ENCODE results near the gene RUFY1. TPM values are rescaled to one million over a fixed set of nuclear protein-coding genes. Genes with fewer than 3 reads are reported as not detected.
"Not testable (repeated sequence)": the region's sequence is repeated elsewhere in the genome, so short reads cannot be mapped to it uniquely, and the experiment has no call there.

Gene RUFY1, protein sequence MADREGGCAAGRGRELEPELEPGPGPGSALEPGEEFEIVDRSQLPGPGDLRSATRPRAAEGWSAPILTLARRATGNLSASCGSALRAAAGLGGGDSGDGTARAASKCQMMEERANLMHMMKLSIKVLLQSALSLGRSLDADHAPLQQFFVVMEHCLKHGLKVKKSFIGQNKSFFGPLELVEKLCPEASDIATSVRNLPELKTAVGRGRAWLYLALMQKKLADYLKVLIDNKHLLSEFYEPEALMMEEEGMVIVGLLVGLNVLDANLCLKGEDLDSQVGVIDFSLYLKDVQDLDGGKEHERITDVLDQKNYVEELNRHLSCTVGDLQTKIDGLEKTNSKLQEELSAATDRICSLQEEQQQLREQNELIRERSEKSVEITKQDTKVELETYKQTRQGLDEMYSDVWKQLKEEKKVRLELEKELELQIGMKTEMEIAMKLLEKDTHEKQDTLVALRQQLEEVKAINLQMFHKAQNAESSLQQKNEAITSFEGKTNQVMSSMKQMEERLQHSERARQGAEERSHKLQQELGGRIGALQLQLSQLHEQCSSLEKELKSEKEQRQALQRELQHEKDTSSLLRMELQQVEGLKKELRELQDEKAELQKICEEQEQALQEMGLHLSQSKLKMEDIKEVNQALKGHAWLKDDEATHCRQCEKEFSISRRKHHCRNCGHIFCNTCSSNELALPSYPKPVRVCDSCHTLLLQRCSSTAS
- total RNA-seq (2021) (41.4 and 45.2 TPM in 2 replicates), Bru-seq, nascent RNA (percentile 70 among the genes with signal in this experiment), BruChase-seq, experiment 1, labeled RNA remaining after a 2-hour chase (percentile 70 among the genes with signal in this experiment), BruChase-seq, experiment 2, labeled RNA remaining after a 6-hour chase (percentile 76 among the genes with signal in this experiment)
- long read RNA-seq, transcript RUFY1-204 (17 exons, 2,642 nt): minor isoform, 10 of 55 reads
- long read RNA-seq, transcript RUFY1-202 (18 exons, 2,454 nt): minor isoform, 7 of 55 reads
- long read RNA-seq, transcript RUFY1-201 (18 exons, 2,646 nt): major isoform, 26 of 55 reads
- long read RNA-seq, partial matches to known transcripts: 3 of 55 reads
- long read RNA-seq, other reads (novel, unspliced or antisense): 9 of 55 reads

DNA sequence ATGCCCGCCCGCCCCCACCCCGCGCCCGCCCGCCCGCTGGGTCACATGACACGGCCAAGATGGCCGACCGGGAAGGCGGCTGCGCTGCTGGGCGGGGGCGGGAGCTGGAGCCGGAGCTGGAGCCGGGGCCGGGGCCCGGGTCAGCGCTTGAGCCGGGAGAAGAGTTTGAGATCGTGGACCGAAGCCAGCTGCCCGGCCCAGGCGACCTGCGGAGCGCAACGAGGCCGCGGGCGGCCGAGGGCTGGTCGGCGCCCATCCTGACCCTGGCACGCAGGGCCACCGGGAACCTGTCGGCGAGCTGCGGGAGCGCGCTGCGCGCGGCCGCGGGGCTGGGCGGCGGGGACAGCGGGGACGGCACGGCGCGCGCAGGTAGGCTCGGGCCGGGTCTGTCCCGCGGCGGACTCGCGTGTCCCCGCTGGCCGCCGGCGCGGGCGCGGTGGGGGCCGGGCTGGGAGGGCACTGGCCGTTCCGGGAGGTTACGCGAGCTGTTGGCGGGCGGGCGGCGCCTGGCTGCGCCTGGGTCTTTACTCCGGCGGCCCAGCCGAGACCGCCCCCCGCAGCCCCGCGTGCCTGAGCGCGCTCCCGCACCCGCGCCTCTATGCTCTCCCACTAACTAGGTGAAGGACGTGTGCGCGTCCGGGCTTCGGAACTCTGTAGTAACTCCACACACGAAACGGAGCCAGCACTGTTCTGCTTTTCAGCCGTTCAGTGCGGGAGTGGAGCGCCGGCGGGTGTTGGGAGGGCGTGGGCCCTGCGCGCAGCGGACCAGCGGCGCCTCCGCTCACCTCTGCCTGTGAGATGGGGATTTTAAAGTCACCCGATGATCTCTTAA is at the start of gene RUFY1:
RUFY1 (plus strand) TSS at position 44 of the 832 bp plus-strand sequence; CDS start at position 60, 16 bp downstream.
- peak; percentile 79 for DNase-seq (ENCODE audit: low spot score)
- H3K4me1 ChIP-seq (ENCODE audit: insufficient read depth, low read length, poor library complexity, severe bottlenecking): peaks cover 8% of the 10 kb centered on the region
- BruUV-seq (replicated peaks): no TSS peak
- no peaks in the 10 kb centered on the region for H3K36me3 ChIP-seq (ENCODE audit: insufficient read depth, low read length, poor library complexity, severe bottlenecking)
- H3K27ac ChIP-seq (ENCODE audit: low read depth, low read length, poor library complexity, severe bottlenecking): peak within 1 kb of the TSS; percentile 88
- peak within 1 kb of the TSS; percentile 96 for H3K4me3 ChIP-seq (ENCODE audit: low read depth, low read length, poor library complexity, severe bottlenecking)
- intact Hi-C loops (cut with micrococcal nuclease; ENCODE audit: unreplicated experiment): no loop called here
- ChIA-PET CTCF (no interaction called here), POLR2A (ENCODE audit: low non-redundant PET) (interaction anchor here (0.5 kb wide), 1 partner anchor 296 kb away, joined by 4 read pairs; no protein-coding TSS in a partner anchor)
- TF ChIP-seq, protein P1, sequence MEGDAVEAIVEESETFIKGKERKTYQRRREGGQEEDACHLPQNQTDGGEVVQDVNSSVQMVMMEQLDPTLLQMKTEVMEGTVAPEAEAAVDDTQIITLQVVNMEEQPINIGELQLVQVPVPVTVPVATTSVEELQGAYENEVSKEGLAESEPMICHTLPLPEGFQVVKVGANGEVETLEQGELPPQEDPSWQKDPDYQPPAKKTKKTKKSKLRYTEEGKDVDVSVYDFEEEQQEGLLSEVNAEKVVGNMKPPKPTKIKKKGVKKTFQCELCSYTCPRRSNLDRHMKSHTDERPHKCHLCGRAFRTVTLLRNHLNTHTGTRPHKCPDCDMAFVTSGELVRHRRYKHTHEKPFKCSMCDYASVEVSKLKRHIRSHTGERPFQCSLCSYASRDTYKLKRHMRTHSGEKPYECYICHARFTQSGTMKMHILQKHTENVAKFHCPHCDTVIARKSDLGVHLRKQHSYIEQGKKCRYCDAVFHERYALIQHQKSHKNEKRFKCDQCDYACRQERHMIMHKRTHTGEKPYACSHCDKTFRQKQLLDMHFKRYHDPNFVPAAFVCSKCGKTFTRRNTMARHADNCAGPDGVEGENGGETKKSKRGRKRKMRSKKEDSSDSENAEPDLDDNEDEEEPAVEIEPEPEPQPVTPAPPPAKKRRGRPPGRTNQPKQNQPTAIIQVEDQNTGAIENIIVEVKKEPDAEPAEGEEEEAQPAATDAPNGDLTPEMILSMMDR (conservative IDR thresholded peaks at IDR 0.05; ENCODE audit: low read depth, low read length): no peak
- no peak for TF ChIP-seq EZH2 (IDR thresholded peaks at IDR 0.05; ENCODE audit: borderline replicate concordance, low read depth, low read length, poor library complexity, severe bottlenecking)
- no peaks in the 10 kb centered on the region for H3K9me3 ChIP-seq (ENCODE audit: low read depth, low read length, poor library complexity, severe bottlenecking)
- no peaks in the 10 kb centered on the region for H3K27me3 ChIP-seq (replicated peaks; ENCODE audit: insufficient read depth, low read depth, low read length, poor library complexity)

GRCh38 chr5:179501997-179502396 is 48.4 kb upstream of the RUFY1 start:
- H3K4me1 ChIP-seq (ENCODE audit: insufficient read depth, low read length, poor library complexity, severe bottlenecking); DNase-seq (ENCODE audit: low spot score); H3K36me3 ChIP-seq (ENCODE audit: insufficient read depth, low read length, poor library complexity, severe bottlenecking); CTCF ChIA-PET; H3K27me3 ChIP-seq (replicated peaks; ENCODE audit: insufficient read depth, low read depth, low read length, poor library complexity); H3K4me3 ChIP-seq (ENCODE audit: low read depth, low read length, poor library complexity, severe bottlenecking); BruUV-seq (replicated peaks); POLR2A ChIA-PET (ENCODE audit: low non-redundant PET); H3K27ac ChIP-seq (ENCODE audit: low read depth, low read length, poor library complexity, severe bottlenecking); H3K9me3 ChIP-seq (ENCODE audit: low read depth, low read length, poor library complexity, severe bottlenecking); intact Hi-C loops (cut with micrococcal nuclease; ENCODE audit: unreplicated experiment): not testable (repeated sequence)

- H3K9me3 ChIP-seq (ENCODE audit: low read depth, low read length, poor library complexity, severe bottlenecking); POLR2A ChIA-PET (ENCODE audit: low non-redundant PET); H3K4me3 ChIP-seq (ENCODE audit: low read depth, low read length, poor library complexity, severe bottlenecking); DNase-seq (ENCODE audit: low spot score); H3K27ac ChIP-seq (ENCODE audit: low read depth, low read length, poor library complexity, severe bottlenecking); H3K27me3 ChIP-seq (replicated peaks; ENCODE audit: insufficient read depth, low read depth, low read length, poor library complexity); H3K4me1 ChIP-seq (ENCODE audit: insufficient read depth, low read length, poor library complexity, severe bottlenecking); intact Hi-C loops (cut with micrococcal nuclease; ENCODE audit: unreplicated experiment); BruUV-seq (replicated peaks); H3K36me3 ChIP-seq (ENCODE audit: insufficient read depth, low read length, poor library complexity, severe bottlenecking); CTCF ChIA-PET: not testable (repeated sequence)
These were observed 47.9 kb upstream of the RUFY1 start for GRCh38 chr5:179502420-179502819.

Data from A673 (cell line).